SK-N-SH treated with all-trans-retinoic acid at 6 μM for 48 hours (cell line): ENCODE results near the gene TMEM178B.

Source experiments
- ATAC-seq: fragments of 200-7000 bp; cut with Tn5 transposase; 3 replicates; pipeline ENCODE4 v1.9.1; 2020; ENCODE audit warnings: mild to moderate bottlenecking, moderate library complexity
- ARNTL ChIP-seq: fragments of 450-650 bp; formaldehyde crosslinking; IDR thresholded peaks from 2 replicates; pipeline ENCODE4 v1.5.0; 2020; ENCODE audit warnings: low read depth, mild to moderate bottlenecking, moderate library complexity, borderline replicate concordance
- BACH2 ChIP-seq: fragments of 250-450 bp; sonication (Bioruptor Pico); IDR thresholded peaks from 2 replicates; pipeline ENCODE4 v1.9.0; 2021; ENCODE audit warnings: mild to moderate bottlenecking, borderline replicate concordance
- CREB5 ChIP-seq: fragments of 250-450 bp; sonication (Bioruptor Pico); IDR thresholded peaks from 2 replicates; pipeline ENCODE4 v1.5.1; 2020; ENCODE audit warnings: low read depth, mild to moderate bottlenecking, moderate library complexity
- CSDC2 ChIP-seq: fragments of 250-450 bp; sonication (Bioruptor Pico); IDR thresholded peaks from 2 replicates; pipeline ENCODE4 v1.5.0; 2020; ENCODE audit warnings: mild to moderate bottlenecking, moderate library complexity
- ESRRG ChIP-seq: fragments of 250-450 bp; sonication (Bioruptor Pico); IDR thresholded peaks from 2 replicates; pipeline ENCODE4 v1.6.1; 2021; ENCODE audit warnings: mild to moderate bottlenecking
- GLIS3 ChIP-seq: fragments of 250-450 bp; sonication (Bioruptor Pico); IDR thresholded peaks from 2 replicates; pipeline ENCODE4 v1.5.0; 2020; ENCODE audit warnings: mild to moderate bottlenecking, moderate library complexity
- ISL1 ChIP-seq: fragments of 250-450 bp; sonication (Bioruptor Pico); IDR thresholded peaks from 2 replicates; pipeline ENCODE4 v2.1.2; 2022; ENCODE audit warnings: mild to moderate bottlenecking, moderate library complexity
- OSR1 ChIP-seq: fragments of 250-450 bp; sonication (Bioruptor Pico); IDR thresholded peaks from 2 replicates; pipeline ENCODE4 v1.8.0; 2022; ENCODE audit warnings: moderate library complexity, mild to moderate bottlenecking, inconsistent platforms
- PATZ1 ChIP-seq: fragments of 250-450 bp; sonication (Bioruptor Pico); IDR thresholded peaks from 2 replicates; pipeline ENCODE4 v1.8.0; 2020; ENCODE audit warnings: mild to moderate bottlenecking, moderate library complexity, borderline replicate concordance
- POU6F1 ChIP-seq: fragments of 250-450 bp; sonication (Bioruptor Pico); IDR thresholded peaks from 2 replicates; pipeline ENCODE4 v1.8.0; 2021; ENCODE audit warnings: low read depth, mild to moderate bottlenecking, moderate library complexity, borderline replicate concordance
- PPARA ChIP-seq: fragments of 250-450 bp; sonication (Bioruptor Pico); IDR thresholded peaks from 2 replicates; pipeline ENCODE4 v1.5.0; 2020; ENCODE audit warnings: mild to moderate bottlenecking, borderline replicate concordance
- RARB ChIP-seq: fragments of 250-450 bp; sonication (Bioruptor Pico); IDR thresholded peaks from 2 replicates; pipeline ENCODE4 v1.8.0; 2021; ENCODE audit warnings: mild to moderate bottlenecking, moderate library complexity
- SNAI2 ChIP-seq: fragments of 250-450 bp; sonication (Bioruptor Pico); IDR thresholded peaks from 2 replicates; pipeline ENCODE4 v1.5.0; 2020; ENCODE audit warnings: mild to moderate bottlenecking, moderate library complexity
- TCF4 ChIP-seq: fragments of 250-450 bp; sonication (Bioruptor Pico); IDR thresholded peaks from 2 replicates; pipeline ENCODE4 v1.8.0; 2021; ENCODE audit warnings: mild to moderate bottlenecking, moderate library complexity, borderline replicate concordance
- TOX ChIP-seq: fragments of 250-450 bp; sonication (Bioruptor Pico); IDR thresholded peaks from 2 replicates; pipeline ENCODE4 v1.8.0; 2021; ENCODE audit warnings: mild to moderate bottlenecking, moderate library complexity, borderline replicate concordance
- TSHZ2 ChIP-seq: fragments of 250-450 bp; sonication (Bioruptor Pico); IDR thresholded peaks from 2 replicates; pipeline ENCODE4 v1.5.0; 2020; ENCODE audit warnings: mild to moderate bottlenecking, moderate library complexity
- ZC3H10 ChIP-seq: fragments of 250-450 bp; sonication (Bioruptor Pico); IDR thresholded peaks from 2 replicates; pipeline ENCODE4 v1.5.1; 2021; ENCODE audit warnings: mild to moderate bottlenecking, moderate library complexity
- ZFP3 ChIP-seq: fragments of 250-450 bp; sonication (Bioruptor Pico); IDR thresholded peaks from 2 replicates; pipeline ENCODE4 v1.5.0; 2020; ENCODE audit warnings: mild to moderate bottlenecking, moderate library complexity
- ZFP30 ChIP-seq: fragments of 450-650 bp; formaldehyde crosslinking; IDR thresholded peaks from 2 replicates; pipeline ENCODE4 v1.5.0; 2022; ENCODE audit warnings: mild to moderate bottlenecking, moderate library complexity
- ZNF565 ChIP-seq: fragments of 450-650 bp; formaldehyde crosslinking; conservative IDR thresholded peaks from 2 replicates; pipeline ENCODE4 v1.5.0; 2020; ENCODE audit warnings: low read depth, mild to moderate bottlenecking, moderate library complexity
- ZNF70 ChIP-seq: fragments of 450-650 bp; formaldehyde crosslinking; IDR thresholded peaks from 2 replicates; pipeline ENCODE4 v1.5.0; 2020; ENCODE audit warnings: mild to moderate bottlenecking, moderate library complexity
- ZNF8 ChIP-seq: fragments of 450-650 bp; formaldehyde crosslinking; IDR thresholded peaks from 2 replicates; pipeline ENCODE4 v1.5.0; 2020; ENCODE audit warnings: mild to moderate bottlenecking, moderate library complexity

TMEM178B gene

GRCh38 chr7:141335164-141335563 is 261.3 kb downstream of the TMEM178B start:
- TF ChIP-seq SNAI2 (CRISPR knock-in tag) (no peak), ISL1 (CRISPR knock-in tag) (no peak), RARB (no peak), PATZ1 (CRISPR knock-in tag) (no peak), TCF4 (CRISPR knock-in tag) (no peak), BACH2 (CRISPR knock-in tag) (no peak), ZNF565 (CRISPR knock-in tag) (no peak), CSDC2 (CRISPR knock-in tag) (no peak)
- ATAC-seq: no peak

GRCh38 chr7:141339603-141340002 is 265.7 kb downstream of the TMEM178B start:
- TF ChIP-seq ZNF565 (CRISPR knock-in tag): no peak
- TF ChIP-seq POU6F1 (CRISPR knock-in tag): no peak
- TF ChIP-seq ISL1 (CRISPR knock-in tag): no peak
- TF ChIP-seq ZFP30 (CRISPR knock-in tag): no peak
- TF ChIP-seq ARNTL (CRISPR knock-in tag): no peak
- TF ChIP-seq TOX (CRISPR knock-in tag): no peak
- no peak for TF ChIP-seq ZNF8 (CRISPR knock-in tag)
- TF ChIP-seq ESRRG (CRISPR knock-in tag): no peak
- no peak for TF ChIP-seq GLIS3 (CRISPR knock-in tag)
- no peak for TF ChIP-seq PATZ1 (CRISPR knock-in tag)
- no peak for TF ChIP-seq ZFP3 (CRISPR knock-in tag)
- TF ChIP-seq CREB5: no peak
- no peak for TF ChIP-seq SNAI2 (CRISPR knock-in tag)
- no peak for TF ChIP-seq PPARA (CRISPR knock-in tag)
- no peak for TF ChIP-seq OSR1
- no peak for ATAC-seq

- TF ChIP-seq TCF4 (CRISPR knock-in tag) (no peak), ARNTL (CRISPR knock-in tag) (no peak), SNAI2 (CRISPR knock-in tag) (no peak), GLIS3 (CRISPR knock-in tag) (no peak), ZNF70 (CRISPR knock-in tag) (no peak), CREB5 (no peak), TSHZ2 (CRISPR knock-in tag) (no peak), POU6F1 (CRISPR knock-in tag) (no peak), ZC3H10 (CRISPR knock-in tag) (no peak), OSR1 (no peak), BACH2 (CRISPR knock-in tag) (no peak), ZFP3 (CRISPR knock-in tag) (no peak), ZFP30 (CRISPR knock-in tag) (no peak), ZNF8 (CRISPR knock-in tag) (no peak), ZNF565 (CRISPR knock-in tag) (no peak), CSDC2 (CRISPR knock-in tag) (no peak), ISL1 (CRISPR knock-in tag) (no peak), ESRRG (CRISPR knock-in tag) (no peak), RARB (no peak)
- TF ChIP-seq, all 23 proteins: peak for 0
Measured at GRCh38 chr7:141340991-141341390, 267.1 kb downstream of the TMEM178B start.

More at GRCh38 chr7:141340991-141341390, 267.1 kb downstream of the TMEM178B start:
- ATAC-seq: no peak
